ENCODE data around the gene RCC2.
"Not testable (repeated sequence)": the region's sequence is repeated elsewhere in the genome, so short reads cannot be mapped to it uniquely, and the experiment has no call there.

Gene RCC2

GRCh38 chr1:17439250-17440073 lies at the start of gene RCC2:
RCC2 (minus strand) TSS chr1:17439677; CDS start chr1:17438514, 1,163 bp downstream.
- H3K4me3 ChIP-seq (replicated peaks; ENCODE audit: low read depth, low read length), result peak within 1 kb of the TSS; percentile 83
- peak; percentile 48 for DNase-seq (ENCODE audit: extremely low read depth, low read depth)
- TF ChIP-seq CTCF (IDR thresholded peaks at IDR 0.05; ENCODE audit: low read depth, low read length, missing control alignments), result no peak

DNA sequence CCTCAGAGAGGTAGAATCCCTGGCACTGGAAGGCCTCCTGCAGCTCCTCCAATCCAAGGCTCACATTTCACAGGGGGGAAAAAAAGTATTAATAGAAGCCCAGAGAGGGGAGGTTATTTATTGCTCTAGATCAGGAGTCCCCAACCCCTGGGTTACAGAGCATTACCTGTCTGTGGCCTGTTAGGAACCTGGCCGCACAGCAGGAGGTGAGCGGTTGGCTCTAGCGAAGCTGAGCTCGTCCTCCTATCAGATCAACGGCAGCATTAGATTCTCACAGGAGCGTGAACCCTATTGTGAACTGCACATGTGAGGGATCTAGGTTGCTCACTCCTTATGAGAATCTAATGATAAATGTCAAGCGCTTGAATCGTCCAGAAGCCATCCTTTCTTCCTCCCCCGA lies 46.8 kb upstream of the RCC2 start:
- no peak for DNase-seq (ENCODE audit: extremely low read depth, low read depth)
- H3K4me3 ChIP-seq (replicated peaks; ENCODE audit: low read depth, low read length), result no peak overlapping the region
- TF ChIP-seq CTCF (IDR thresholded peaks at IDR 0.05; ENCODE audit: low read depth, low read length, missing control alignments), result no peak

DNA sequence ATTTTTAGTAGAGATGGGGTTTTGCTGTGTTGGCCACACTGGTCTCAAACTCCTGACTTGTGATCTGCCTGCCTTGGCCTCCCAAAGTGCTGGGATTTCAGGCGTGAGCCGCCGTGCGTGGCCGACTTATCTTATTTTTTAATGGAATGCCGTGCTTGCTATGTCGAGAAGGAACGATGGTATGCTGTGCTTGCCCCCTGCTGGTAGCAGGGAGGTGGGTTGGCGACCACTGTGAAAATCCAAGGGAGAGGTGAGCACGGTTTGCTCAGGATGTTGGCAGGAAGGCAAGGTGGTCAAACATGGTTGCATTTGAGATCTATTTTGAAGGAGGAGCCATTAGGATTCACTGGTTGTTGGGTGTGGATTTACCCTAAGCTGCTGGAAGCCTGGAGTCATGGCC lies 45.8 kb upstream of the RCC2 start:
- no peak overlapping the region for H3K4me3 ChIP-seq (replicated peaks; ENCODE audit: low read depth, low read length)
- DNase-seq (ENCODE audit: extremely low read depth, low read depth), result no peak
- TF ChIP-seq CTCF (IDR thresholded peaks at IDR 0.05; ENCODE audit: low read depth, low read length, missing control alignments), result peak; percentile 37

- not testable (repeated sequence) for H3K4me3 ChIP-seq (replicated peaks; ENCODE audit: low read depth, low read length); DNase-seq (ENCODE audit: extremely low read depth, low read depth)
Observed at GRCh38 chr1:17481981-17482380, 42.5 kb upstream of the RCC2 start.

DNA sequence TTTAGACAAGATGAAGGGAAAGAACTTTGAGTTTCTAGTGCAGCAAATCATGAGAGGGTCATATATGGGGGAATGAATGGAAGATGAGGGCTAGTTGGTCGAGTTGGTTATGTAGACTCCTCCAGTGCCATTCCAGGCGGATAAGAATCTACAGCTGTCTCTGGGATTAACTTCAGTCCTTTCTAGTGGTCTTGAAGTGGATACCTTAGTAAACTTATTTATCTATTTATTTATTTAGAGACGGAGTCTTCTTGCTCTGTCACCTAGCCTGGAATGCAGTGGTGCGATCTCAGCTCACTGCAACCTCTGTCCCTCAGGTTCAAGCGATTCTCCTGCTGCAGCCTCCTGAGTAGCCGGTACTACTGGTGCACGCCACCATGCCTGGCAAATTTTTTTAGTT lies 41.4 kb upstream of the RCC2 start:
- H3K4me3 ChIP-seq (replicated peaks; ENCODE audit: low read depth, low read length), result no peak overlapping the region
- no peak for DNase-seq (ENCODE audit: extremely low read depth, low read depth)
- no peak for TF ChIP-seq CTCF (IDR thresholded peaks at IDR 0.05; ENCODE audit: low read depth, low read length, missing control alignments)

GRCh38 chr1:17475752-17476151 lies 36.3 kb upstream of the RCC2 start:
- H3K4me3 ChIP-seq (replicated peaks; ENCODE audit: low read depth, low read length), result no peak overlapping the region
- no peak for DNase-seq (ENCODE audit: extremely low read depth, low read depth)
- TF ChIP-seq CTCF (IDR thresholded peaks at IDR 0.05; ENCODE audit: low read depth, low read length, missing control alignments), result no peak

- H3K4me3 ChIP-seq (replicated peaks; ENCODE audit: low read depth, low read length); DNase-seq (ENCODE audit: extremely low read depth, low read depth): not testable (repeated sequence)
Observed at GRCh38 chr1:17474836-17475555, 35.5 kb upstream of the RCC2 start.

All from HFF-Myc (cell line).